Measurements from ENCODE around the gene ADA. TPM values are rescaled to one million over a fixed set of nuclear protein-coding genes. Genes with fewer than 3 reads are reported as not detected.

The ADA gene
- polyA plus RNA-seq, 1 of the 3 experiments (the other 2 are of a cell fraction): 25.7 TPM

DNA sequence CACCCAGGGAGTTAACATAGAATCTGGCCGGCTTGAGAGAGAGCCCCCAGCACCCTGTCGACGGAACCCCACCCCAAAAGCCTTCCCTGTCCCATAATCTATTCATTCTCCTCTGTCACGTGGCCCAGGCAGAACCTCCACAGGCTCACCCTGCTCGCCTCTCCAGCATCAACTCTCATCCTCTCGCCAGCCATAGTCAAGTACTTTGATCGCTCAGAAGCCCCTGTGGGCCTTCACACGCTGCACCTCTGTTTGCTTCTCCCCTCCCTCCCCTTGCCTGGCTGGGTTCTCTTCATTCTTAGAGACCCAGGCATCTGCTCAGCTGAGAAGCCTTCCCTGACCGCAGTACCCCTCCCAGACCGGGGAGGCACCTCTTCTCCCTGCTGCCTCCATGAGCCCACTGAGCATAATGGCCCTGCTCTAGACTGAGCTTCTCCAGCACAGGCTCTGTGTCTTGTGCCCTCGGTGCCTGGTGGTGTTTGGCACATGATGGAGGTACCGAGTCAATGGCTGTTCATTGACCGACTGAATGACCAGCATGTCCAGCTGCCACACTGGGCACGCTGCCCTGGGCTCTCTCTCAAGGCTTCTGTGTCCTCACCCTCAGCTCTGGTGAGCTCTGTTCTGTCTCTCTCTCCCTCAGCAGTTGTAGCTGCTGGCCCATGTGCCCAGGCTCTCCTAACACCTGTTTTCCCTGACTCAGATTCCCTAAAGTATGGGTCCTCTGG lies 35.5 kb downstream of the ADA start:
- CTCF ChIA-PET: interaction anchor here (0.6 to 1.6 kb wide), 2 partner anchors 9 to 232 kb away, joined by 3 to 5 read pairs; no protein-coding TSS in a partner anchor
- Histone ChIP-seq H3K9me2 (no peaks in the 10 kb centered on the region), H3K27ac (ENCODE audit: low read depth in 2 of 2, low read length in 1 of 2) (no peak overlapping the region), H3K9me3 (no peaks in the 10 kb centered on the region), H3K4me3 (ENCODE audit: low read depth in 2 of 2, low read length in 1 of 2) (no peak overlapping the region), H3F3A (replicated peaks; ENCODE audit: insufficient read depth) (no peaks in the 10 kb centered on the region), H2AFZ (ENCODE audit: low read depth) (no peak overlapping the region), H3K4me2 (no peak overlapping the region), H4K20me1 (ENCODE audit: insufficient read depth) (no peaks in the 10 kb centered on the region), H3K27me3 (ENCODE audit: insufficient read depth) (no peaks in the 10 kb centered on the region), H3K79me2 (ENCODE audit: insufficient read depth) (peaks cover 9% of the 10 kb centered on the region; the same call in 1 of the 2 replicates), H3K36me3 (replicated peaks in 1 of 2; ENCODE audit: control insufficient read depth in 1 of 2, insufficient read depth in 2 of 2, low read length in 1 of 2) (peaks cover 9 to 42% of the 10 kb centered on the region in 2 experiments), H3K9ac (no peak overlapping the region), H3K4me1 (ENCODE audit: control insufficient read depth in 1 of 2, insufficient read depth in 2 of 2, low read depth in 1 of 2, low read length in 1 of 2) (no peaks in the 10 kb centered on the region)
- no peak for DNase-seq
- WGBS (ENCODE audit: low lambda C conversion rate): 92% methylated on average over 12 of the region's 14 CpGs
- POLR2A ChIA-PET: no interaction called here
- no peak for TF ChIP-seq TCF12 (IDR thresholded peaks at IDR 0.05)
- no peak for TF ChIP-seq CHD2 (IDR thresholded peaks at IDR 0.05; ENCODE audit: low read length, partially characterized antibody)
- TF ChIP-seq TEAD4 (IDR thresholded peaks at IDR 0.05; ENCODE audit: borderline replicate concordance, insufficient read depth): no peak
- no peak for TF ChIP-seq RCOR1 (IDR thresholded peaks at IDR 0.05; ENCODE audit: low read length)
- TF ChIP-seq JUND (IDR thresholded peaks at IDR 0.05): no peak
- no peak for TF ChIP-seq SMC3 (IDR thresholded peaks at IDR 0.05; ENCODE audit: low read depth, low read length)
- TF ChIP-seq ZBTB33 (IDR thresholded peaks at IDR 0.05; ENCODE audit: borderline replicate concordance, low read depth): no peak
- TF ChIP-seq GATA2 (CRISPR knock-in tag; IDR thresholded peaks at IDR 0.05): no peak

- Histone ChIP-seq H3K27ac (ENCODE audit: low read depth in 2 of 2, low read length in 1 of 2) (no peak overlapping the region), H4K20me1 (ENCODE audit: insufficient read depth) (no peaks in the 10 kb centered on the region), H3K9me3 (no peaks in the 10 kb centered on the region), H2AFZ (ENCODE audit: low read depth) (no peak overlapping the region), H3K4me2 (no peak overlapping the region), H3K4me1 (ENCODE audit: control insufficient read depth in 1 of 2, insufficient read depth in 2 of 2, low read depth in 1 of 2, low read length in 1 of 2) (no peaks in the 10 kb centered on the region), H3F3A (replicated peaks; ENCODE audit: insufficient read depth) (no peaks in the 10 kb centered on the region), H3K9me2 (no peaks in the 10 kb centered on the region), H3K79me2 (ENCODE audit: insufficient read depth) (peaks cover 17% of the 10 kb centered on the region; the same call in 1 of the 2 replicates), H3K4me3 (ENCODE audit: low read depth in 2 of 2, low read length in 1 of 2) (no peak overlapping the region), H3K27me3 (ENCODE audit: insufficient read depth) (no peaks in the 10 kb centered on the region), H3K36me3 (replicated peaks in 1 of 2; ENCODE audit: control insufficient read depth in 1 of 2, insufficient read depth in 2 of 2, low read length in 1 of 2) (peaks cover 4 to 35% of the 10 kb centered on the region in 2 experiments), H3K9ac (no peak overlapping the region)
- TF ChIP-seq TAF1 (IDR thresholded peaks at IDR 0.05; ENCODE audit: borderline replicate concordance, low read depth, low read length) (no peak), JUND (IDR thresholded peaks at IDR 0.05) (no peak), ELF1 (IDR thresholded peaks at IDR 0.05) (no peak), SIN3A (IDR thresholded peaks at IDR 0.05; ENCODE audit: borderline replicate concordance, low read depth, low read length) (no peak), POLR2AphosphoS5 (IDR thresholded peaks at IDR 0.05; ENCODE audit: low read depth, low read length) (no peak), EZH2phosphoT487 (IDR thresholded peaks at IDR 0.05; ENCODE audit: borderline replicate concordance, low read depth) (no peak), TCF12 (IDR thresholded peaks at IDR 0.05) (no peak), FOSL2 (IDR thresholded peaks at IDR 0.05; ENCODE audit: borderline replicate concordance, low read depth) (no peak), IRF3 (IDR thresholded peaks at IDR 0.05; ENCODE audit: low read depth, low read length) (no peak), MEF2A (IDR thresholded peaks at IDR 0.05; ENCODE audit: borderline replicate concordance, low read depth) (no peak), EP300 (IDR thresholded peaks at IDR 0.05; ENCODE audit: borderline replicate concordance in 1 of 2, low read depth in 1 of 2, low read length in 1 of 2) (no peak), CHD2 (IDR thresholded peaks at IDR 0.05; ENCODE audit: low read length, partially characterized antibody) (no peak)
- TF ChIP-seq, protein P1, sequence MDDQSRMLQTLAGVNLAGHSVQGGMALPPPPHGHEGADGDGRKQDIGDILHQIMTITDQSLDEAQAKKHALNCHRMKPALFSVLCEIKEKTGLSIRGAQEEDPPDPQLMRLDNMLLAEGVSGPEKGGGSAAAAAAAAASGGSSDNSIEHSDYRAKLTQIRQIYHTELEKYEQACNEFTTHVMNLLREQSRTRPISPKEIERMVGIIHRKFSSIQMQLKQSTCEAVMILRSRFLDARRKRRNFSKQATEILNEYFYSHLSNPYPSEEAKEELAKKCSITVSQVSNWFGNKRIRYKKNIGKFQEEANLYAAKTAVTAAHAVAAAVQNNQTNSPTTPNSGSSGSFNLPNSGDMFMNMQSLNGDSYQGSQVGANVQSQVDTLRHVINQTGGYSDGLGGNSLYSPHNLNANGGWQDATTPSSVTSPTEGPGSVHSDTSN (IDR thresholded peaks at IDR 0.05): no peak
- TF ChIP-seq, protein P2, sequence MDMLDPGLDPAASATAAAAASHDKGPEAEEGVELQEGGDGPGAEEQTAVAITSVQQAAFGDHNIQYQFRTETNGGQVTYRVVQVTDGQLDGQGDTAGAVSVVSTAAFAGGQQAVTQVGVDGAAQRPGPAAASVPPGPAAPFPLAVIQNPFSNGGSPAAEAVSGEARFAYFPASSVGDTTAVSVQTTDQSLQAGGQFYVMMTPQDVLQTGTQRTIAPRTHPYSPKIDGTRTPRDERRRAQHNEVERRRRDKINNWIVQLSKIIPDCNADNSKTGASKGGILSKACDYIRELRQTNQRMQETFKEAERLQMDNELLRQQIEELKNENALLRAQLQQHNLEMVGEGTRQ (IDR thresholded peaks at IDR 0.05; ENCODE audit: borderline replicate concordance, low read depth, low read length): no peak
- CTCF ChIA-PET: interaction anchor here (0.6 kb wide), 1 partner anchor 10 kb away, joined by 3 read pairs; no protein-coding TSS in a partner anchor
- no peak for DNase-seq
- POLR2A ChIA-PET: no interaction called here
- 91% methylated on average over 8 of the region's 10 CpGs for WGBS (ENCODE audit: low lambda C conversion rate)
Observed at GRCh38 chr20:44615169-44615791, 36.2 kb downstream of the ADA start.

Data from SK-N-SH (cell line).